Hematopoietic multipotent progenitor cell treated with erythropoietin and hydrocortisone succinate and interleukin-3 and kit ligand, for 4 days (in vitro differentiated cells): ENCODE measurements around the gene TYW1B.
"Not testable (repeated sequence)": the region's sequence is repeated elsewhere in the genome, so short reads cannot be mapped to it uniquely, and the experiment has no call there.

Experiments used
- DNase-seq: peaks from one replicate; pipeline ENCODE4 v3.0.0-alpha.2; 2015

Gene TYW1B

GRCh38 chr7:72753781-72754180 lies 74.2 kb downstream of the TYW1B start:
- no peak for DNase-seq

GRCh38 chr7:72753229-72753628 lies 74.8 kb downstream of the TYW1B start:
- DNase-seq, result not testable (repeated sequence)

GRCh38 chr7:72751978-72752377 lies 76.0 kb downstream of the TYW1B start:
- peak; percentile 20 for DNase-seq

- no peak for DNase-seq
Measured at GRCh38 chr7:72751378-72751777, 76.6 kb downstream of the TYW1B start.

GRCh38 chr7:72748649-72749048 lies 79.4 kb downstream of the TYW1B start:
- not testable (repeated sequence) for DNase-seq

- DNase-seq, result not testable (repeated sequence)
Measured at GRCh38 chr7:72744244-72744926, 83.6 kb downstream of the TYW1B start.

- DNase-seq, result not testable (repeated sequence)
Measured at GRCh38 chr7:72743801-72744200, 84.2 kb downstream of the TYW1B start.

GRCh38 chr7:72739716-72740115 lies 88.3 kb downstream of the TYW1B start:
- not testable (repeated sequence) for DNase-seq

GRCh38 chr7:72735855-72736254 lies 92.1 kb downstream of the TYW1B start:
- not testable (repeated sequence) for DNase-seq

GRCh38 chr7:72730815-72731214 lies 97.2 kb downstream of the TYW1B start:
- peak; percentile 10 for DNase-seq

- not testable (repeated sequence) for DNase-seq
Measured at GRCh38 chr7:72730384-72730783, 97.6 kb downstream of the TYW1B start.

- not testable (repeated sequence) for DNase-seq
Measured at GRCh38 chr7:72729130-72729529, 98.9 kb downstream of the TYW1B start.

GRCh38 chr7:72722694-72723093 lies 105.3 kb downstream of the TYW1B start:
- DNase-seq, result not testable (repeated sequence)

- DNase-seq, result not testable (repeated sequence)
Measured at GRCh38 chr7:72720890-72721289, 107.1 kb downstream of the TYW1B start.

- DNase-seq, result not testable (repeated sequence)
Measured at GRCh38 chr7:72717252-72717774, 110.7 kb downstream of the TYW1B start.

GRCh38 chr7:72711927-72712326 lies 116.1 kb downstream of the TYW1B start:
- not testable (repeated sequence) for DNase-seq

GRCh38 chr7:72710983-72711382 lies 117.0 kb downstream of the TYW1B start:
- peak; percentile 81 for DNase-seq

GRCh38 chr7:72709909-72710308 lies 118.1 kb downstream of the TYW1B start:
- no peak for DNase-seq

- not testable (repeated sequence) for DNase-seq
Measured at GRCh38 chr7:72708371-72709050, 119.5 kb downstream of the TYW1B start.

GRCh38 chr7:72706521-72706920 lies 121.5 kb downstream of the TYW1B start:
- no peak for DNase-seq

GRCh38 chr7:72705693-72706092 lies 122.3 kb downstream of the TYW1B start:
- DNase-seq, result not testable (repeated sequence)

GRCh38 chr7:72704894-72705293 lies 123.1 kb downstream of the TYW1B start:
- no peak for DNase-seq

GRCh38 chr7:72700548-72700947 lies 127.5 kb downstream of the TYW1B start:
- not testable (repeated sequence) for DNase-seq

- DNase-seq, result not testable (repeated sequence)
Measured at GRCh38 chr7:72697066-72697465, 130.9 kb downstream of the TYW1B start.
